Esophagus muscularis mucosa (tissue), 3 donors: ENCODE data around the gene TENM4.

Experiments used
- POLR2A ChIP-seq: fragments of 450-650 bp; IDR thresholded peaks from one replicate; pipeline ENCODE4 v1.6.1; 2017; ENCODE audit warnings: antibody characterized with exemption, moderate library complexity, mild to moderate bottlenecking, low read depth
- TF ChIP-seq, protein P1 (sequence below), 3 experiments: fragments of 200-600 bp in 2 of 3; fragments of 450-650 bp in 1 of 3; sonication (generic) in 2 of 3; IDR thresholded peaks; one replicate each; pipeline ENCODE4 v1.5.1; 2017 to 2019; ENCODE audit warnings: antibody characterized with exemption in 3 of 3, mild to moderate bottlenecking in 2 of 3, moderate library complexity in 1 of 3

DNA sequence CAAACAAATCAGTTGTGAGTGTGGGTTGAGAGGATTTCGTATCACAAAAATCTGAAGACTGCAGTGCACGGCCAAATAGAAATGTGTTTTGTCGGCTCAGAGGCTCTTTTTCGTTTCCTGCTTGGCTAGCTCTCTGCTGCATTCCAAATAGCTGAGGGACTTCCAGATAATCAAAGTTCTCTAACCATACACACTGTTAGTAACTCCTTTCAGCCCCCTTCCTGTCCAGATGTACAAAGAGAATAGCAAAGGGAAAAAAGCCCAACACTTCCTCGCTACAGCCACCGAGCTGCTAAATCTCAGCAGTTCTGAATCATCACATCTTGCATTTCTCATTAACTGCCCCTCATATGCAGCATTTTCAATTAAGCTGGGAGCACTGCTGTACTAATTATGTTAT is 203.1 kb downstream of the TENM4 start:
- TF ChIP-seq, protein P1, sequence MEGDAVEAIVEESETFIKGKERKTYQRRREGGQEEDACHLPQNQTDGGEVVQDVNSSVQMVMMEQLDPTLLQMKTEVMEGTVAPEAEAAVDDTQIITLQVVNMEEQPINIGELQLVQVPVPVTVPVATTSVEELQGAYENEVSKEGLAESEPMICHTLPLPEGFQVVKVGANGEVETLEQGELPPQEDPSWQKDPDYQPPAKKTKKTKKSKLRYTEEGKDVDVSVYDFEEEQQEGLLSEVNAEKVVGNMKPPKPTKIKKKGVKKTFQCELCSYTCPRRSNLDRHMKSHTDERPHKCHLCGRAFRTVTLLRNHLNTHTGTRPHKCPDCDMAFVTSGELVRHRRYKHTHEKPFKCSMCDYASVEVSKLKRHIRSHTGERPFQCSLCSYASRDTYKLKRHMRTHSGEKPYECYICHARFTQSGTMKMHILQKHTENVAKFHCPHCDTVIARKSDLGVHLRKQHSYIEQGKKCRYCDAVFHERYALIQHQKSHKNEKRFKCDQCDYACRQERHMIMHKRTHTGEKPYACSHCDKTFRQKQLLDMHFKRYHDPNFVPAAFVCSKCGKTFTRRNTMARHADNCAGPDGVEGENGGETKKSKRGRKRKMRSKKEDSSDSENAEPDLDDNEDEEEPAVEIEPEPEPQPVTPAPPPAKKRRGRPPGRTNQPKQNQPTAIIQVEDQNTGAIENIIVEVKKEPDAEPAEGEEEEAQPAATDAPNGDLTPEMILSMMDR (IDR thresholded peaks at IDR 0.05): no peak
- TF ChIP-seq POLR2A: no peak
